ENCODE measurements around the gene MCTP1.
A peak's percentile ranks its signal among the peaks of the same experiment; 100 is the strongest.

Gene MCTP1

DNA sequence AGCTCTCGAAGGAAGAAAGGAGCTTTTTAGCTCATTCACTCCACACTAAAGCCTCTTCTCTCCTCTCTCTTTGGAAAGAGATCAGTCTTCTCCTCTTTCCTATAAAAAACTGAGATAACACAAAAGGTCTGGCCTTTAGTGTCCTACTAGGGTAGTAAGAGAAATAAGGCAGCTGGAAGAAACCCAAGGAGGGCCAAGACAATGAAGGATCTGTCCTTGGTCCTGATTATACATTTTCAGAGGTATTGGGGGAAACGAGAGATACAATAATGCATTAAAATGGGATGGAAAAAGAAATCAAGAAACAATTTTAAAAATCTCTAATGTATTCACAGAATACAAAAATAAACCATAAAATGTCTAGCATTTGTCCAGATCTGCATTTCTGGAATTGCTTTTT is 482.4 kb downstream of the MCTP1 start:
- peak; percentile 3 to 34 for DNase-seq

DNA sequence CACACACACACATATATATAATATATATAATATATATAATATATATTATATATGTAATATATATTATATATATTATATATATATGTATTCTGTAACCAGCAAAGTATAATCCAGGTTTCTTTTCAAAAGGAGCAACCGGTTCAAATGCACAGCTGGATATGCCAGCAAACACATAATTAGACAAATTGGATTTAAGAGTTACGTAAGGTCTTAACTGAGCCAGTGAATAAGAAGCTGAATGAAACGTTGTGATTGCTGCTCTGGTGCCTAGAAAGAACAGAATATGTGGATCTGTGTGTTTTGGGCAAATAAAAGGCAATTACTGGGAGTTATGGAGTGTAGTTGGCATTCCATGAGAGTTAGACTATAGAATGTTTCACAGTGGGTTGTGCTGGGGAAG is 488.3 kb downstream of the MCTP1 start:
- DNase-seq, result no peak

DNA sequence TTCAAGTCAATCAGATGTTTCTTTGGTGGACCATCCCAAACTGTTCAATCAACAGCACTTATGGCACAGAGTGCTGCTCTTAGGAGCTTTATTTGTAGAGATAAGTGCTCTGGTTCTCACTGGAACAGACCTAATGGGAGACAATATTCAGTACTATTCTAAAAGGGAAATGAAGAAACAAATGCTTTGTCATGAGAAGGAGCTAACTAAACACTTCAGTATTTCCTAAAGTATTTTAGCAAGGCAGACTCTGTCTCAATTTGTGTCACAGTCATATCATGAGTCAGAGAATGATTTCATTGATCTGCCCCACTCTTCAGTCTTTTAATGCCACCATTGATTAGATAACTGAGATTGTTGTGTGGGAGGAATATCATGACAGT is 491.1 kb downstream of the MCTP1 start:
- DNase-seq, result peak; percentile 20 to 34

- peak; percentile 90 to 92 for DNase-seq
These were observed 491.6 kb downstream of the MCTP1 start for GRCh38 chr5:94793113-94793815.

DNA sequence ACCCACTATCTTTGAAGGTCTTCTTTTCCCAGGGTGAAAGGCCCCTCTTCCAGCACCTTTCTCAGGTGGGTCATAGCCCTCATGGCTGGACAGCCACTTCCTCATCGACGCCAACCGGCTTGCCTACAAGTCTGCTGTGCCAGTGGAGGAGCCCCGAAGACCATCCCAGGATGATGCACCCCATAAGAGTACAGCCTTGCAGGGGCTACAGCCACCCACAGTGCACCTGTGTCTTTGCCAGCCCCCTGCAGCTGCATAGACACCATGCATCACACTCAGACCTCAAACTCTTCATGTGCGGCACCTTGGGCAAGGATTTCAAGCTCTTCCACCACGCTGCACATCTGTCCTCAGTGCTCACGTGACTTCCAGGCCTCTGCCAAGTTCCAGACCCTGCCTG is 493.1 kb downstream of the MCTP1 start:
- no peak for DNase-seq

- no peak for DNase-seq
These were observed 496.4 kb downstream of the MCTP1 start for GRCh38 chr5:94788527-94788926.

DNA sequence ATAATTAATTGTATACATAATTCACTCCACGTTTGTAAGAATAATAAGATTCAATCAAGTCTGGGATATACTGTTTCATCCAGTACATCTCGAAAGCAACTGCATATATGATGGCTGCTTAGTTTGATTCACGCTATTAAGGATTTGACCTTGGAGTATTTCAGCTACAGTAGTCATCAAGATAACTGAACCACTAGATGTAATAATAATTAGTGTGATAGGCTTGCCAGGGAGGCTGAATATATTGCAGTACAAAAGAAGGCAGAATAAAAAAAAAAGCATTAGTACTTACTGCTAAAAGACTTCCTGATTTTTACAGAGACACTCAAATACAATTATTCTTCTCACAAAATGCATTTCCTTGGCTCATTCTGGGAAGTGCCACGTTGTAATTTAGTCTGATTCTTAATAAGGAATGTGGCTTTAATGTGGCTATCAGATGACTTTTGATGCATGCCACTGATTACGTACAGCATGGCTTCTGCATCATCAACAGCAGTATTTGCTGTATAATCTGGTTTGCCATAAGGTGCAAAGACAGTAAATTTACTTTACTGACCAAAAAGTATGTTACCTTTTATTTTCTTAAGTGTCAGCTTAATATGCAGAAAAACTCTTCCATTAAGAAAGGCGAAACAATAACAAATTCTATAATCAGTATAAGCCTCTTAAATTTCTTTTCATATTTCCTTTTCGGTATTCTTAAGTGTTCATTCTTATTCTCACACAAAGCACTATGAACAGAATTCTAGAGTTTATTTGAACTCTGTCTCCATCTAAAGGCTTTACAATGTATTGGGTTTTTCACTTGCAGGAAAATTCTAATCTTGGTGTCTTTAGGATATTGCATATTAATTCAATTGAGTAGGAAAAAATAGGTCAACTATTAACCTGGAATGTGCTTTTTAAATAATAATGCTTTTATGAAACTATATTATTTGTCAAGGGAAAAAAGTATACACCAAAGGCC is 500.1 kb downstream of the MCTP1 start:
- DNase-seq, result peak; percentile 40 to 43

GRCh38 chr5:94782383-94782782 is 502.5 kb downstream of the MCTP1 start:
- DNase-seq, result no peak

GRCh38 chr5:94779684-94780083 is 505.2 kb downstream of the MCTP1 start:
- no peak for DNase-seq

GRCh38 chr5:94778732-94779131 is 506.2 kb downstream of the MCTP1 start:
- no peak for DNase-seq

DNA sequence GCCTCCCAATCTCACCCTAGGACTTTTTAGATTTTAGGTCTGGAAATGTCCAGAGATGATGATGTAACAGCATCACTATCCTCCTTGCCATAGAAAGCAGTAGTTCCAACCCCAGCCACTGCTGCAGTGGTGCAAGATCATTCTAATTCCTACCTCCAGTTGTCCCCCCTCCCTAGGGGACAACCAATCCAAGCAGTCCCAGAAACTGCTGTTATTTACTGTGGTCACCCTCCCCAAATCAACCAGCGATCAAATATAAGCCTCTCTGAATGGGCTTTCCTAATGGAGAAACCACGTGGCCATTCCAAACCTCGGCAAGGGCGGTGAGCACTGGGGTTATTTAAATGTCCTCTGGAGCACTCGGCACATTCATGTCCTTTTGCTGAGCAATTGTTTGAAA is 506.6 kb downstream of the MCTP1 start:
- DNase-seq, result no peak

DNA sequence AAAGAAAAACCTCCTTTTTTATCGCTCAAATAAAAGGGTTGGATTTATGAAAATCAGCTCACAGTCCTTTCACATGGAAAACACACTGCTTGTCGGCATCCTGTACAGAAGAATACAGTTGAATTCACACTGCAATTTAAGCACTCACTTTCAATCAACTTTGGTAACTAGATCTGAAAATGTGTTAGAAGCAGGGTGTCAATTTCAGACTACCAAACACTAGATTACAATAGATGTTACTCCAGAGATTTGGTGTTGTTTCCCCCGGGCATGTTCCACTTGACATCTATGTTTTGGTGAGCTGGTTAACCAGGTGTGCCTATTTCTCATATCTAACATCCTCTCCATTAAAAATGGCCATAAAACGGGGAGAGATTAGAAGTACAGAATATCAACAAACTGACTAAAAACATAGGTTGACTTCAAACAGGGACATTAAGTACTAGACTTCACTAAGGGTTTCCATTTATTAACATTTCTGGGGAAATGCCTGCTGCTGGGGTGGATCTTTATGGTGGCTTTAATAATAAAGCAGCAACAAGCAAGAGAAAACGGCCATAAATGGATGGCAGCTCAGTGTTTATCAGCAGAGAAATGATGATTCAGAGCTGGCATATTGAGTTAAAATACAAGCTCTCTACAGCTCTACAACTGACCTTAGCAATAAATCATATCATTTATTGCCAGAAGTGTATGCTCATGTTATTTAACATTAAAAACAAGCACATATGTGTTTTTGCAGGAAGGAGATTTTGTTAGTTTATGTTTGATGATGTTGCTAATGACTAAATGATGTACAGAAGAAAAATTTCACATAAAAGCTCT is 507.6 kb downstream of the MCTP1 start:
- no peak for DNase-seq

DNA sequence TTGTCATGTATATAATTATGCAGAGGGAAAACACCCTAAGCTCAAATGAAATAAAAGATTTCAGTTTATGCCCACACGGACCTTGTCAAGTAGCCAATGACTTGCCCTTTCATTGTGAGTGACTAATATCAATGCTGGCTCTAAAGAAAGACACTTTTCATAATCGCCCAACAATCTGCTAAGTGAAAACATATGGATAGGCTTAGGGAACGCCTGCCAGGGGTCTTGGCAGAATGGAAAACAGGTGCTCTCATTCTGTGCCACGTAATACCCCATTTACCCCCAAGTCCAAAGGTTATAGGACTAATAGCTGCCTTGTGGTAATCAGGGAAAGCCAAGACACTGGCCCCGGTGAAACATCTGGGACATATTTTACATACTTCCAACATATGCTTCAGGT is 508.7 kb downstream of the MCTP1 start:
- no peak for DNase-seq

DNA sequence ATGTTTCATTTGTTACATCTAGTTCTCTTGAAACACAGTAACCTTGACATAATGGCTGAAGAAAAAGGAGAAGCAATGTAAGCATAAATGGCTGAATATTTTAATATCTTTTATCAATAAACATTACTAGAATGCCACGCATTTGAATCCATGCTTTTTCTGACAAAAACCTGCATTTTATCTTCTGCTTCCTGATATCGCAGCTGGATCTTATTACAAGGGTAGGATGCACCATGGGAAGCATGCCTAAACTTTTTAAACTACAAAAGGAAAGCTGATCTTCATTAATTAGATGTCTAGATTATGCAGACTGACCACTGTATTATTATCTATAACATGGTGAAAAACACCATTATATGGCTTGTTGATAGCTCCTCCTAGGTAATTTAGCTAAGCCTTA is 509.8 kb downstream of the MCTP1 start:
- no peak for DNase-seq

DNA sequence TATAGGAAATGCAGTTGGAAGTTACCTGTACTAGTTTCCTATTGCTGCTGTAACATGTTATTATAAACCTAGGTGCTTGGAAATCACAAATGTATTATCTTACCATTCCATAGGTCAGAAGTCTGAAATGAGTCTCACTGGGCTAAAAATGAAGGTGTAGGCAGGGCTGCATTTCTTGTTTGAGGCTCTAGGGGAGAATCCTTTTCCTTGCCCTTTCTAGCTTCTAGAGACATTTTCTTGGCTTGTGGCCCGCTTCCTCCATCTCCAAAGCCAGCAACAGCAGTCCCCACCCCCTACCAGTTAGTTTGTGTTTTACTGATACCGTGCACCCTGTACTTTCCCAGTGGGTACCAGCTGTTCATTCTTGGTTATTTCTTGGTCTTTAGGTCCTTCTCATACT is 513.2 kb downstream of the MCTP1 start:
- peak in 1 of 2 experiments; percentile 7 for DNase-seq

- DNase-seq, result no peak
These were observed 514.9 kb downstream of the MCTP1 start for GRCh38 chr5:94769996-94770395.

- DNase-seq, result no peak
These were observed 523.1 kb downstream of the MCTP1 start for GRCh38 chr5:94761786-94762185.

DNA sequence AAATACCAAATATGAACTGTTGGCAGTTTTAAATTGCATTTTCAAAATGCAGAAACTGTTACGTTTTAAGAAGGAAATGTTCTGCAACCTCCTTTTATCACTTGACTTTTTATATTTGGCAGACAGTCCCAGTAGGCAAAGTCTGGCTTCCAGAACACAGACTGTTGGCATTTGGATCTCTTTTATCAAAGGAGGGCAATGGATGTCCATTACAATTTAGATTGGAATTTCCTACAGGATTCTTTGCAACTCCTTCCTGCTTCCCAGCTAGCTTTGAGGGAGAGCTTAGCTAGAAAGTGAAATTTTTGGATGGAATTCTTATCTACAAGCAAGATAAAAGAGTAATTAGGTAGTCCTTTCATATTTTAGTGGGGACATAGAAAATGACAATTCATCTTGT is 523.8 kb downstream of the MCTP1 start:
- no peak for DNase-seq

- no peak for DNase-seq
These were observed 524.9 kb downstream of the MCTP1 start for GRCh38 chr5:94759961-94760360.

- DNase-seq, result no peak
These were observed 525.9 kb downstream of the MCTP1 start for GRCh38 chr5:94759022-94759421.

- no peak for DNase-seq
These were observed 530.1 kb downstream of the MCTP1 start for GRCh38 chr5:94754824-94755223.

DNA sequence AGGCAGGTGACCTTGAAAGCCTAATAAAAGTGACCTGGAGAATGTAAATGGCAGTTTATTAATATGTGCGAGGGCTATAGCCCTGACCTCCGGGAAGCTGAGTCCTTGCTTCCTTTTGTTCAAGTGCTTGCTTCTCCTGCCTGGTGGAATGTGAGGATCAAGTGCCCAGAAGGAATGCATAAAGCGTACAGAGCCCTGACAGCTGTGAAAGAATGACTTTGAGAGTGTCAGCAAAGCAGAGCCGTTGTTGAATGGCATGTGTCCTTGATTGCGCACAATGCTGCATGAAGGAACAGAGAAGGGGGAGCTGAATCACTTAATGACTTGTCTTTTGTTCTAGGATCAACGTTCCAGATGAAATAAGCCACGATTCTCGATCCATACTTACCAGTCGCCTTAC is 533.4 kb downstream of the MCTP1 start:
- DNase-seq, result no peak

GRCh38 chr5:94750681-94751080 is 534.2 kb downstream of the MCTP1 start:
- no peak for DNase-seq
